Measurements from ENCODE around the gene PLA2G2E. TPM values are rescaled to one million over a fixed set of nuclear protein-coding genes. Genes with fewer than 3 reads are reported as not detected.

PLA2G2E gene, protein sequence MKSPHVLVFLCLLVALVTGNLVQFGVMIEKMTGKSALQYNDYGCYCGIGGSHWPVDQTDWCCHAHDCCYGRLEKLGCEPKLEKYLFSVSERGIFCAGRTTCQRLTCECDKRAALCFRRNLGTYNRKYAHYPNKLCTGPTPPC
- total RNA-seq = not detected

DNA sequence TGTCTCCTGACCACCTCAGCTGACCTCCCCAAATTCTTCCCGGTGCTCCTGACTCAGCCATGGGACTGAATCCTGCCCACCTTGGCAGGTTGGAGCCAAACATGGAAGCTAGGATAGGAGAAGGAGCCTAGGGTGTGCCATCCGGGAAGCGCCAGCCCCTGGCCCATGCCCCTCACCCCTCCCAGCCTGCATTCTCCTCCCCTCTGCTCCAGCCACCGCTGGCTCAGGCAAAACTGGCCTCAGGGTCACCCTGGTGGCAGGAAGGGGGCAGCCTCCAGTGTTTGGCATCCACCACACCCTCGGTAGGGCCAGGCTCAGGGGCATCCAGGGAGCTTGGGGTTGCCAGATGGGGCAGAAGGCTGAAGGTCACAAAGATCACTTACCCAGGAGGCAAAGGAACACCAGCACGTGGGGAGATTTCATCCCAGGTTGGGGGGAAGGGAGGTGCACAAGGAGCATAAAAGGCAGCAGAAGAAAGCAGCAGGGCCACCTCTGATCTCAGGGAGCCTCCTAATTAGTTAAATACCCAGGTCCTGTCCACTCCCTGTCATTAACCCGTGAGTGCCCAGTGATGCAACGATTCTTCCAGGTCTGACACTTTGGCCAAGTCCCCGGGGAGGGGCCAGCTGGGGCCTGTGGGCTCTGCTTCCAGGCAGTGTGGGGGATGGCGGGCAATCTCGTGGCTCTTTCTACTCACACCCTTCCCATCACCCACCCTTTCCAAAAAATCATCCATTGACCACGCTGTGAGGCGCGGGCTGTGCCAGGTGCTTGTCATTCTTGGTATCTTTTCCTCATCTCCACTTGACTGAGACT is at the start of gene PLA2G2E:
TSS of gene PLA2G2E (minus strand) at position 481 of the 816 bp plus-strand sequence. CDS start at position 423, 58 bp downstream.
- TF ChIP-seq POLR2AphosphoS5 (IDR thresholded peaks at IDR 0.05) (no peak), EP300 (IDR thresholded peaks at IDR 0.05) (no peak), POLR2A (IDR thresholded peaks at IDR 0.05) (no peak)
- TF ChIP-seq, protein P1, sequence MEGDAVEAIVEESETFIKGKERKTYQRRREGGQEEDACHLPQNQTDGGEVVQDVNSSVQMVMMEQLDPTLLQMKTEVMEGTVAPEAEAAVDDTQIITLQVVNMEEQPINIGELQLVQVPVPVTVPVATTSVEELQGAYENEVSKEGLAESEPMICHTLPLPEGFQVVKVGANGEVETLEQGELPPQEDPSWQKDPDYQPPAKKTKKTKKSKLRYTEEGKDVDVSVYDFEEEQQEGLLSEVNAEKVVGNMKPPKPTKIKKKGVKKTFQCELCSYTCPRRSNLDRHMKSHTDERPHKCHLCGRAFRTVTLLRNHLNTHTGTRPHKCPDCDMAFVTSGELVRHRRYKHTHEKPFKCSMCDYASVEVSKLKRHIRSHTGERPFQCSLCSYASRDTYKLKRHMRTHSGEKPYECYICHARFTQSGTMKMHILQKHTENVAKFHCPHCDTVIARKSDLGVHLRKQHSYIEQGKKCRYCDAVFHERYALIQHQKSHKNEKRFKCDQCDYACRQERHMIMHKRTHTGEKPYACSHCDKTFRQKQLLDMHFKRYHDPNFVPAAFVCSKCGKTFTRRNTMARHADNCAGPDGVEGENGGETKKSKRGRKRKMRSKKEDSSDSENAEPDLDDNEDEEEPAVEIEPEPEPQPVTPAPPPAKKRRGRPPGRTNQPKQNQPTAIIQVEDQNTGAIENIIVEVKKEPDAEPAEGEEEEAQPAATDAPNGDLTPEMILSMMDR (IDR thresholded peaks at IDR 0.05) = no peak
- DNase-seq (no peak), ATAC-seq (ENCODE audit: low FRiP score in 2 of 2) (no peak)
- H3K4me1 ChIP-seq = no peaks in the 10 kb centered on the region
- no peak within 1 kb of the TSS for H3K27ac ChIP-seq
- H3K27me3 ChIP-seq = no peaks in the 10 kb centered on the region
- no peaks in the 10 kb centered on the region for H3K36me3 ChIP-seq
- H3K4me3 ChIP-seq = no peak within 1 kb of the TSS
- WGBS, 2 donors = 68 to 72% methylated on average over 14 of the region's 14 CpGs
- no peaks in the 10 kb centered on the region for H3K9me3 ChIP-seq

DNA sequence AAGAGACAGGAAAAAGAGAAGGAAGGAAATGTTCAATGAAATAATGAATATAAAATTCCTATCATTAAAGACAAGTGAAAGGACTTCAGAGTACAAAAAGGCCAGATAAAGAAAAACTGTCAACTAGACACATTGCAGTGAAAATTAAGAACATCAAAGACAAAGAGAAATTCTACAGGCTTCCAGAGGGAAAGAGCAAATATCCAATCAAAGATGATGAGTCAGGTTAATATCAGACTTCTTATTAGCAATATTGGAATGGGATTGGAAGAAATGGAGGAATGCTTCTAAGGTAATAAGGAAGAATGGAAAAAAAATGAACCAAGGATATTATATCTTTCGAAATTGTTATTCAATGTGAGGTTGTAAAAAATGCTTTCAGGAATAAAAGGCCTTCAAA is 48.2 kb upstream of the PLA2G2E start:
- H3K4me3 ChIP-seq = no peak overlapping the region
- WGBS, 2 donors = 83 to 91% methylated on average over 1 of the region's 1 CpG
- H3K36me3 ChIP-seq = no peaks in the 10 kb centered on the region
- H3K9me3 ChIP-seq = no peaks in the 10 kb centered on the region
- no peak for TF ChIP-seq POLR2A (IDR thresholded peaks at IDR 0.05)
- no peak for TF ChIP-seq EP300 (IDR thresholded peaks at IDR 0.05)
- peaks cover 0 to 3% (median 0%) of the 10 kb centered on the region in 4 donors for H3K4me1 ChIP-seq
- ATAC-seq (ENCODE audit: low FRiP score in 2 of 2) (no peak), DNase-seq (no peak)
- H3K27ac ChIP-seq = no peak overlapping the region
- no peaks in the 10 kb centered on the region for H3K27me3 ChIP-seq

DNA sequence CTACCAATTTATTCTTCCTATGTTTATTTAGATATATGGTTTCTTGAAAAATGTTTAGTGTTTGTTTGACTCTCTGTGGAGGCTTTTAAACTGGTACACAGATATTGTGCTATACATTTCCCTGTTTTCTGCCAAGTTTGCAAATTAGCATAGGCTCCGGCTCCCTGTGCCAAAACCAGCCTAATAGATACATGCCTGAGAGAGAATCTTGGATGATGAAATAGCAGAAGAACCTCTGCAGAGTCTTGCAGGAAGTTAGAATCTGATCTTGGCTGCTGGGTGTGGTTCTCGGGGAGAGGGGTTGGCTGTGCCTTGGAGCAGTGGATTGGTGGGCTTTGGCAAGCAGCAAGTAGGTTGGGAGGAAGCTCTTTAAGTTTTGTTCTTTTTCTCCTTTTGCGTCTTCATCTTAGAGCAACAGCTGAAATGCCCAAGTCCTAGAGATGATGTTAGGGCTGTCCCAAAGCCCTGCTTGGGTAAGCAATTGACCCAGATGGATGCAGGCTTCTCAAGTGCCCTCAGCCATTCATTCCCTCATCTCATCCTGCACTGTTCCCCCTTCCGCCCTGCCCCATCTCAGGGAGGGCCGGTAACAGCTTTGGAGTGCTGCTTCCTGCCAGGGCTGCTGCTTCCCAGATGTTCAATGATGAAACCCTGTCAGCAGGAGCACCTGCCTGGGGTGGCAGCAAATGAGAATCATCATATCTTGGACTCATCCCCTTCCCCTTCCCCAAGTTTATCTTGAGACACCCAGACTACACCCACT is 46.7 kb upstream of the PLA2G2E start:
- 74 to 76% methylated on average over 5 of the region's 5 CpGs for WGBS, 2 donors
- no peaks in the 10 kb centered on the region for H3K36me3 ChIP-seq
- H3K4me3 ChIP-seq = no peak overlapping the region
- H3K4me1 ChIP-seq = peaks cover 0 to 3% (median 0%) of the 10 kb centered on the region in 4 donors
- no peak overlapping the region for H3K27ac ChIP-seq
- TF ChIP-seq POLR2AphosphoS5 (IDR thresholded peaks at IDR 0.05) (no peak), EP300 (IDR thresholded peaks at IDR 0.05) (no peak), POLR2A (IDR thresholded peaks at IDR 0.05) (no peak)
- TF ChIP-seq, protein P1 (IDR thresholded peaks at IDR 0.05) = no peak
- no peak for DNase-seq
- no peak for ATAC-seq (ENCODE audit: low FRiP score in 2 of 2)
- H3K9me3 ChIP-seq = no peaks in the 10 kb centered on the region
- H3K27me3 ChIP-seq = no peaks in the 10 kb centered on the region

DNA sequence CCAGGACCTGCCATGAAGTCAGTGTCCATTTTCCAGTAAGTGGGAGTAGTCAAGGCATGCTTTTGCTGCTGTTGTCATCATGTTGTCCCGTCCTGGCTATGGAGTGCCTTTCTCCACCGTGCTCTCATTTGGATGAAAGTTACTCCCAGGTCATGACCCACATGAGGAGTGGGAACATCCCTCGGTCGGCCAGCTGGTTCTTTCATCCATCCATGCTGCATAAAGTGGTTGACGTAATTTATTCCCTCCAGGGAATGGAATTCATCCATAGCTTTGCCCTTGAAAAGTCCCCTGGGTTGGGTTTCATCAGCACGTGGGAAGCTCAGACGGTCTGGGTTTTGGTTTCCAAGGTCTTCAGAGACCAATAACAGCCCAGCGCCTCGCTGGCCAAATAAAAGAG is 44.4 kb upstream of the PLA2G2E start:
- TF ChIP-seq EP300 (IDR thresholded peaks at IDR 0.05) (no peak), POLR2AphosphoS5 (IDR thresholded peaks at IDR 0.05) (no peak), POLR2A (IDR thresholded peaks at IDR 0.05) (no peak)
- TF ChIP-seq, protein P1 (IDR thresholded peaks at IDR 0.05) = no peak
- Histone ChIP-seq H3K9me3 (no peaks in the 10 kb centered on the region), H3K36me3 (no peaks in the 10 kb centered on the region), H3K4me3 (no peak overlapping the region), H3K4me1 (no peaks in the 10 kb centered on the region), H3K27ac (no peak overlapping the region), H3K27me3 (no peaks in the 10 kb centered on the region)
- ATAC-seq (ENCODE audit: low FRiP score in 2 of 2) (peak in 1 of 2 donors; percentile 93), DNase-seq (no peak)
- 80 to 81% methylated on average over 9 of the region's 9 CpGs for WGBS, 2 donors

DNA sequence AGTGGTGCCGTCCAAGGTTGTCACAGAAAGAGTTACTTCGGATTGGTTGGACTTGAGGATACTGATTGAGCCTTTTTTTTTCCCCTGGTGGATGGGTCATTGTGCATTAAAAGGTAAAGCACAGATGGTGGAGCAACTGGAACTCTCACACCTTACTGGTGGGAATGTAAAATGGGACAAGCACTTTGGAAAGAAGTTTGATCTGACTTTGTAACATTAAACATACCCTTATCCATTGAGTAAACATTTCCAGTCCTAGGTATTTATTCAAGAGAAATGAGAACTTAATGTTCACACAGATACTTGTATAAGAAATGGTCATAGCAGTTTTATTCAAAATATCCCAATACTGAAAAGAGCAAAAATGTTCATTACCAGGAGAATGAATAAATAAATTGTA is 41.1 kb upstream of the PLA2G2E start:
- Histone ChIP-seq H3K27me3 (no peaks in the 10 kb centered on the region), H3K4me1 (no peaks in the 10 kb centered on the region), H3K9me3 (no peaks in the 10 kb centered on the region), H3K4me3 (no peak overlapping the region), H3K27ac (no peak overlapping the region), H3K36me3 (no peaks in the 10 kb centered on the region)
- 89 to 94% methylated on average over 2 of the region's 2 CpGs for WGBS, 2 donors
- DNase-seq = no peak
- TF ChIP-seq, protein P1 (IDR thresholded peaks at IDR 0.05) = no peak
- TF ChIP-seq EP300 (IDR thresholded peaks at IDR 0.05) (no peak), POLR2AphosphoS5 (IDR thresholded peaks at IDR 0.05) (no peak), POLR2A (IDR thresholded peaks at IDR 0.05) (no peak)
- ATAC-seq (ENCODE audit: low FRiP score in 2 of 2) = no peak

All from upper lobe of left lung (tissue), 6 donors.